ENCODE results near the gene LHPP.

LHPP gene

GRCh38 chr10:124558339-124559321, 97.0 kb downstream of the LHPP start:
- no peak for DNase-seq (ENCODE audit: low read depth)

DNA sequence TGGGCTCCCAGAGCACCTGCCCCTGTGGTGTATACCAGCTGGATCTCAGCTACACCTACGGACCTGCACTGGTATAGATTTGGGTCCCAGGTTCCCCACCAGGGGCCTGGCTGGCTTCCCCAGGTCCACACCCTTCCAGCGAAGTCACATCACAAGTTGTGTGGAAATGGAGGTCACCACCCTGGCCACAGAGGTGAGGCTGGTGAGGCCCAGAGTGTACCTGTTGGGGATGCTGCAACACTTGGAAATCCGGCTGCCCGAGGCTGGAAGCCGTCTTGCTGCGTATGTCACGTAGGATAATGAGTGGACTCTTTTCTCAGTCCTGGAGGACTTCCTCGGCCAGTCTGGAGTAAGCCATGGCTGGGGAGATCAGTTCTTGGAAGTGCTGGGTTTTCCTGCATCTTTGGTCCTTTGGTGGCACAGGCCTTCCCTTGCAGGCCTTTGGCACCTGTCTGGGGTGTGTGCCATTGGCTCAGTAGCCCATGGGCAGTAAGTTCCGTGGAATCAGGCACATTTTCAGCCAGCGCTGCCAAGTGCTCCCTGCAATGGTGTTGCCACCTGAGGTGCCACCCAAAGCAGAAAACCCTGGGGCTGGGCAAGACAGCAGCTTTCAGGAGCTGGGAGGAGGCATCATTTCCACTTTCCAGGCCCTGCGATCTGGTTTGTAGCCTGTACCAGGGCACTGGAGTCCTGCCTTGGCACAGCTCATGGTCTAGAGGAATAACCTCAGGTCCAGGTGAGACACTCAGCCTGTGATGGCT, 97.9 kb downstream of the LHPP start:
- no peak for DNase-seq (ENCODE audit: low read depth)

DNA sequence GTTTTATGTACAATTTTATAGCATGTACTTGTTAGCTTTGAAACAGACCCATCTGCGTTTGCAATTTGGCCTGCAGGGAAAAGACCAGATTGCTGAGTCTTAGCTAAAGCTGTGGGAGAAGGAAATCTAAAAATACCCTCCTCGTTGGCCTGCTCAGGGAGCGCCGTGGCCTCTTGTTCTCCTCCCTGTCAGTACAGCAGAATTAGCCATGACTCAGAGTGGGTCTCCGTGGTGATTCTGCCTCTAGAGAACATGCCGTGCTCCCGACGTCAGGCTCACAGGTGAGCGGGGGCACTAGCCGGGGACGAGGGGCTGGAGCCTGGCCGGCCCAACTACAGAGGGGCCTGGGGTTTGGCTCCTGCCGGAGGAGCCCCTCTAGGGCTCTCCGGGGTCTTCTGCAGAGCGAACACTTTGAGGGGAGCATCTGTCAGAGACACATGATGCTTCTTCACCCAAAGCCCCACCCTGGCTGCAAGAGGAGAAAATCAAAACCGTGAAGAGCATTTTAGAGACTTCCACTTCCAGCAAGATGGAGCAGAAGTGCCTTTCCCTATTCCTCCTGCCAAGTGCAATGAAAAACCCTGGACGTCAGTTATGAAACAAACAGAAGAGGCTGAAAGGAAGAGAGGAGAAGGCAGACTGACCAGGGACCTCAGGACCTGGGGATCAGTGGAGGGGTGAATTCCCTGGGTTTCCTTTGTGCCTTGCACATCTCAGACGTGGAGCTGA, 98.9 kb downstream of the LHPP start:
- peak; percentile 44 for DNase-seq (ENCODE audit: low read depth)

DNA sequence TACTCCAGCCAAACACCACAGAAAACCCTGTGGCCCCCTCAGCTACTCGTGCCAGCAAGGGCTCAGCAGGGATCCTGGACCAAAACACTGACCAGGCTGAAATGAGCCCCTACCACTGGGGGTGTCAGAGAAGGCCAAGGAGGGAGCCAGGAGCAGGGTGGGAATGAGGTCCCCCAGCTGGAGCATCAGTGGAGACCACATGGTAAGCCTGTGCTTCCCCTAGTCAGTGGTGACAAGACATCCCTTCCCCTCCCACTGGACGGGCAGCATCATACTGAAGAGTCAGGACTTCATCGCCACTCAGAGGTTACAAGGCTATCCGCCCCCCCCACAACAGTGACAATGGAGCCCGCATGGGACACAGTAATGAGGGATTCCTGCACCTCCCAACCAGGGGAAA, 99.6 kb downstream of the LHPP start:
- no peak for DNase-seq (ENCODE audit: low read depth)

- DNase-seq (ENCODE audit: low read depth): no peak
Measured at GRCh38 chr10:124562425-124563060, 100.9 kb downstream of the LHPP start.

DNA sequence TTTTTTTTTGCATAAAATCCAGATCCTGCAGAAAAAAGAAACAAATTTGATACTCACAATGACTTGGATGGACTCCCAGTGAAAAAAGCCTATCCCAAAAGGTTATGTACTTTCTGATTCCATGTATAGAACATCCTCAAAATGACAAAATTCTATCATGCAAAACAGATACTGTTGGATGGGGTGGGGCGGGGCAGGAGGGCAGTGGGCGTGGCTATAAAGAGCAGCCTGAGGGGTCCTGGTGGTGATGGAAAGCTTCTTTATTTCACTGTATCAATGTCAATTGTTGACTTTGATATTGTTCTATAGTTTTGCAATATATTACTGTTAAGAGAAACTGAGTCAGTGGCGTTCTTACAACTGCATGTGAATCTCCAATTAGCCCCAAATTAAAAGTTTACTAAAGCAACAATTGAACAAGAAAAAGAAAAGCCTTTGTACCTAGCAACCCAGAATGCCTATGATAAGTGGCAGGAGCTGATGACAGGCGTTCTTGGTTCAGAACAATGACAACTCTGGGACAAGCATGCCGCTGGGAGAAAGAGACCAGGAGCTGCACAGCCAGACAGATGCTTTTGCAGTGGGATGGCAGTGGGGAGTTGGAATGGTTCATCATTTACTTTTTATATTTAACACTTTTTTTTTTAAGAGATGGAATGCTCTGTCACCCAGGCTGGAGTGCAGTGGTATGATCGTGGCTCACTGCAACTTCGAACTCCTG, 101.9 kb downstream of the LHPP start:
- DNase-seq (ENCODE audit: low read depth): no peak

- no peak for DNase-seq (ENCODE audit: low read depth)
Measured at GRCh38 chr10:124564881-124565280, 103.3 kb downstream of the LHPP start.

DNA sequence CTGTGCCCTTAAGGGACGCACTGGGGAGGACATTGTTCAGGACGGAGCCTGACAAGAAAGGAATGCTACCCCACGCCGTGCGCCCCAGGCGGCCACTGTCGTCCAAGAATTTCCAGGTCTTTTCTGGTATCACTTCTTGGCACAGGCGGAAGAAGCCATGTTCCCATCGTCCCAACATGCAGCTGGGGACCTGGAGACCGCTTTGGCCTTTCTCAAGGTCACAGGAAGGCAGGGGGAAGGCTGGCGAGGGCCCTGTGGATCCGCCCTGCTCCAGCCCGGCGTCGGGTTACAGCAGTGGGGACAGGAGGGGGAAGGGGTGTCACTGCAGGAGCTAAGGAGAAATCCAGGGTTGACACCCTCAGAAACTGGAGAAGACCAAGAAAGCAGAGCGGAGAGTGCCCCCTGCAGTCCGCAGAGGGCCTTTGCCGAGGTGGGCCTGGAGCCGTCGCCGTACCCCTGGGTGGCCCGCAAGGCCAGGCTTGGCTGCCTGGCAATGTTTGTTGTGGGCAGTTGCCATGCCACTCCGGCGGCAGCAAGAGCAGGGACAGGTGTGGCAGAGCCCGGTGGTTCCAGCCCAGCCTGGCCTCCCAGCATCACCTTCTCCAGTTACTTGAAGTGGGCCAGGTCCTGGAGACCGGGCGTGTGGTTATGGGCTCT, 104.1 kb downstream of the LHPP start:
- no peak for DNase-seq (ENCODE audit: low read depth)

GRCh38 chr10:124566222-124566888, 104.7 kb downstream of the LHPP start:
- DNase-seq (ENCODE audit: low read depth): no peak

GRCh38 chr10:124566981-124567835, 105.6 kb downstream of the LHPP start:
- no peak for DNase-seq (ENCODE audit: low read depth)

GRCh38 chr10:124568339-124568738, 106.7 kb downstream of the LHPP start:
- DNase-seq (ENCODE audit: low read depth): no peak

DNA sequence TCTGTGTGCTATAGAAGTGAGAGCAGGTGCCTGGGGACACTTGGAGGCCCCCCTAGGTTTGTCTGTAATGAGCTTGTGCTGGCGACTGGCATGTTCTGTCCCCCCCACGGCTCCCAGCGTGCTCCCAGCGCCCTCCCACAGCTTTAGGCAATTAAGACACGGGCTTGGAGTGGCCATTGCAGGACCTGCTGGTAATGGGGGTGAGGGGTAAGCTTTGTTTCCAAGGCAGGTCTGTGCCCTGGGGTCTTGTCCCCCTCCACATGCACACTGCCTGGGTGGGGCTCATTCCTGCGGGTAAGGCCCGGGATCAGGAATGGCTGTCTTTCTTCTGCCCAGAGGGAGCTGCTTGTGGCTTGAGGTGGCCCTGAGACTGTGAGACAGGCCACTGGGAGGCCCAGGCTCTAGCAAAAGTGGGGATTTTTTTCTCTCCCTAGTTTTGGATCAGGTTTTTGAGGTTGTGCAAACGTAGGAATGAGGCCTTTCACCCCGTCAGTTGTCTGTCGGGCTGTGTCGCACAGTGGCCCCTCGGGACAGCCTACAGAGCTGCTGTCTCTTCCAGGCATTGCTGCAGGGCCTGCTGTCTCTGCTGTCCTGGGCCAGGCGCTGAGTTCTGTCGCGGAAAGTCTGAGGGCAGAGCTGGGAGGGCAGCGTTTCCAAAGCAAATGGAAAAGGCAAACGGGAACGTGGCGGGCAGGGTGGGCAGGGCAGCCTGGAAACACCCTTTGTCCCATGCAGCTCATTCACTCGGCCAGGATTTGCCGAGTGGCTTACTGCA, 107.4 kb downstream of the LHPP start:
- DNase-seq (ENCODE audit: low read depth): no peak

- no peak for DNase-seq (ENCODE audit: low read depth)
Measured at GRCh38 chr10:124569623-124570470, 108.2 kb downstream of the LHPP start.

DNA sequence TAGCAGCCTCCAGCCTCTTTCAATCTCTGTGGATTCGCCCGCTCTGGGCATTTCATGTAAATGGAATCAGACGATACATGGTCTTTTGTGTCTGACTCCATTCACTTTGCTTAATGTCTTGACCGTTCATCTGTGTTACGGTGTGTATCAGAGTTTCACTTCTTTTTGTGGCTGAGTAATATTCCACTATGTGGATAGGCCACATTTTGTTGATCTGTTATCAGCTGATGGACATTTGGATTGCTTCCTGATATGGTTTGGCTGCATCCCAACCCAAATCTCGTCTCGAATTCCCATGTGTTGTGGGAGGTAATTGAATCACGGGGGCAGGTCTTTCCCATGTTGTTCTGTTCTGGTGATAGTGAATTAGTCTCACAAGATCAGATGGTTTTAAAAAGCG, 109.0 kb downstream of the LHPP start:
- DNase-seq (ENCODE audit: low read depth): no peak

DNA sequence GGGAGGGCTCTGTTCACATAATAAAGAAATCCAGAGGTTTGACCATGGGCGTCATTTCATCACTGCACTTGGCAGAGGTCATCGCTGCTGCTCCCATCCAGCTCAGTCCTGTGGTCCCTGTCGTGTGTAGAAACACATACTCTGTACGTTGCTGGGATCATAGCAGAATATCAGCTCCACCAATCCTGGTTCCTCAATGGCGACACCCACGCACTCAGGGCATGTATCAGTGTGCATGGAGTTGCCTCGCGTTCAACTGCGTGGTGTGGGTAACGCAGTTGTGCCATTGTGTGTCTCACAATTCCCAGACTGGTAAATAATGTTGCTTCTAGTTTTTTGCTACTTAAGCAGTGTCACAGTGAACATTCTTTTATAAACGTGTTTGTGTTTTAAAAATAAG, 111.1 kb downstream of the LHPP start:
- DNase-seq (ENCODE audit: low read depth): no peak

DNA sequence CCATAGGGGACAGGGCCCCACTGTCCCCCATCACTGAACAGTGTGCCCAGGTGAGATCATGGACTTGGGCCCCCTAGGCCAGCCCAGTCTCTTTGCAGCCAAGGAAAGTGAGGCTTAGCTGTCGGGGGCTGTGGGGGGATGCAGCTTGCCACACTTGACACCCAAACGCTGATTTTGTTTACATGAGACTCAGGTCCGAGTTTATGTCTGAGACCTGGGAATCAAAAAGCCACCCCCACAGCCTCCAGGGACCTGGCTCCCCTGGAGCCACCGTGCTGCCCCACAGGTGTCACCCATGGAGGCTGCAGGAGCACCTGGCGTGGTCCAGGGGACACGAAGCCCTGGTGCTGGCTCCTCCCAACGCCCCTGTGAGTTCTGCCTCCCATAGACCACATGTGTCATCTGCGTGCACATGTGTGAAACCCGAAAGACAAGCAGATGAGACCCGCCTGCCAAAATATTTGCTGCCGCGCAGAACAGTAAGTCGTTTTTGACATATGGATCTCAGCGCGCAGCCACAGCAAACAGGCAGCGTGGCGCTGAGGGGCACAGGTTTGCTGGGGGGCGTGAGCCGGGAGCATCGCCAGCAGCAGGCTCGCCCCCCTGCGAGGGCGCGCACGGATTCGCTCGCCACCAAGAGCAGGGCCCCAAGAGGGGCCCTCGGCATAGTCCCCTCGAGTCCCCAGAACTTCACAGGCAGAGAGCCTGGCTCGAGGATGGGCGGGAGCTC, 112.3 kb downstream of the LHPP start:
- no peak for DNase-seq (ENCODE audit: low read depth)

All from GM04503 (cell line).